ENCODE data around the gene DPYSL3. TPM values are rescaled to one million over a fixed set of nuclear protein-coding genes. Genes with fewer than 3 reads are reported as not detected.
A peak's percentile ranks its signal among the peaks of the same experiment; 100 is the strongest.

Gene DPYSL3
- total RNA-seq, 1 donor from 2014 or later = 102 TPM

DNA sequence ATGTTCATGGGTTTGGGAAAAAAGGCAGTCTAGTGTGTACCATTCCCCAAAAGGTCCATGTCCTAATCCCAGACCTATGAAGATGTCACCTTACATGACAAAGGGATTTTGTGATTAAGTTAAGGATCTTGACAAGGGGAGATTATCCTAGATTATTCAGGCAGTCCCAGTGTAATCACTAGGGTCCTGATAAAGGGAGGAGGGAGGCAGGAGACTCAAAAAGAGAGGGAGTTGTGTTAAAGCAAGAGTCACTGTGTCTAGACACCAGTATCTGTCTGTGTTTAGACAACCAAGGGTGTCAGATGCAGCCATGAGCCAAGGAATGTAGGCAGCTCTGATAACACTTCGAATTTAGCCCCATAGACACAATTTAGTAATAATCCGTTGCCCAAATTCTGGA lies 49.5 kb downstream of the DPYSL3 start:
- Mint-ChIP-seq H3K4me3 (no peak overlapping the region), H3K27me3 (ENCODE audit: low read depth) (no peaks in the 10 kb centered on the region), H3K36me3 (ENCODE audit: low read depth) (peaks cover 6% of the 10 kb centered on the region), H3K4me1 (peaks cover 17% of the 10 kb centered on the region), H3K27ac (ENCODE audit: unreplicated experiment) (no peak overlapping the region), H3K9me3 (peaks cover 7% of the 10 kb centered on the region)
- TF ChIP-seq, protein P1, sequence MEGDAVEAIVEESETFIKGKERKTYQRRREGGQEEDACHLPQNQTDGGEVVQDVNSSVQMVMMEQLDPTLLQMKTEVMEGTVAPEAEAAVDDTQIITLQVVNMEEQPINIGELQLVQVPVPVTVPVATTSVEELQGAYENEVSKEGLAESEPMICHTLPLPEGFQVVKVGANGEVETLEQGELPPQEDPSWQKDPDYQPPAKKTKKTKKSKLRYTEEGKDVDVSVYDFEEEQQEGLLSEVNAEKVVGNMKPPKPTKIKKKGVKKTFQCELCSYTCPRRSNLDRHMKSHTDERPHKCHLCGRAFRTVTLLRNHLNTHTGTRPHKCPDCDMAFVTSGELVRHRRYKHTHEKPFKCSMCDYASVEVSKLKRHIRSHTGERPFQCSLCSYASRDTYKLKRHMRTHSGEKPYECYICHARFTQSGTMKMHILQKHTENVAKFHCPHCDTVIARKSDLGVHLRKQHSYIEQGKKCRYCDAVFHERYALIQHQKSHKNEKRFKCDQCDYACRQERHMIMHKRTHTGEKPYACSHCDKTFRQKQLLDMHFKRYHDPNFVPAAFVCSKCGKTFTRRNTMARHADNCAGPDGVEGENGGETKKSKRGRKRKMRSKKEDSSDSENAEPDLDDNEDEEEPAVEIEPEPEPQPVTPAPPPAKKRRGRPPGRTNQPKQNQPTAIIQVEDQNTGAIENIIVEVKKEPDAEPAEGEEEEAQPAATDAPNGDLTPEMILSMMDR (conservative IDR thresholded peaks at IDR 0.05) = no peak
- no peak for DNase-seq (ENCODE audit: low read depth, low spot score)

DNA sequence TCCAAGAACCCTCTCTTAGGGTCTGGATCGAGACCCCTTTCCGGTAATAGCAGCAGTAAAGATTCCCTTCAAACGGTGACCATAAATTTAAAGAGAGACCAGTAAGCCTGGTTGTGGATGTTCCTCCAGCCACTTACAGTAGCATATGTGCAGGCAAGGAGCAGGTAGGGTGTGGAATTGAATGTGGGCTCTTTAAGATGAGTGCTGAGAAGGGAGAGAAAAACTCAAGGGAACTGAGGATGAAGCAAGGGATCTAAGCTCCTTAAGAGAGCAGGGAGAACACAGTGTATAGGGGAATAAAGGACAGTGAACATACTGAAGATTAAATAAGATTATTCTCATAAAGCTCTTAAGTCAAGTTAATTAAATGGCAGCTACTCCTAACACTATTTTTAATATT lies 51.3 kb downstream of the DPYSL3 start:
- H3K9me3 Mint-ChIP-seq = peaks cover 7% of the 10 kb centered on the region
- no peak overlapping the region for H3K4me3 Mint-ChIP-seq
- H3K4me1 Mint-ChIP-seq = peaks cover 30% of the 10 kb centered on the region
- H3K27me3 Mint-ChIP-seq (ENCODE audit: low read depth) = peaks cover 6% of the 10 kb centered on the region
- no peak overlapping the region for H3K27ac Mint-ChIP-seq (ENCODE audit: unreplicated experiment)
- DNase-seq (ENCODE audit: low read depth, low spot score) = no peak
- TF ChIP-seq, protein P1 (conservative IDR thresholded peaks at IDR 0.05) = no peak
- peaks cover 6% of the 10 kb centered on the region for H3K36me3 Mint-ChIP-seq (ENCODE audit: low read depth)

DNA sequence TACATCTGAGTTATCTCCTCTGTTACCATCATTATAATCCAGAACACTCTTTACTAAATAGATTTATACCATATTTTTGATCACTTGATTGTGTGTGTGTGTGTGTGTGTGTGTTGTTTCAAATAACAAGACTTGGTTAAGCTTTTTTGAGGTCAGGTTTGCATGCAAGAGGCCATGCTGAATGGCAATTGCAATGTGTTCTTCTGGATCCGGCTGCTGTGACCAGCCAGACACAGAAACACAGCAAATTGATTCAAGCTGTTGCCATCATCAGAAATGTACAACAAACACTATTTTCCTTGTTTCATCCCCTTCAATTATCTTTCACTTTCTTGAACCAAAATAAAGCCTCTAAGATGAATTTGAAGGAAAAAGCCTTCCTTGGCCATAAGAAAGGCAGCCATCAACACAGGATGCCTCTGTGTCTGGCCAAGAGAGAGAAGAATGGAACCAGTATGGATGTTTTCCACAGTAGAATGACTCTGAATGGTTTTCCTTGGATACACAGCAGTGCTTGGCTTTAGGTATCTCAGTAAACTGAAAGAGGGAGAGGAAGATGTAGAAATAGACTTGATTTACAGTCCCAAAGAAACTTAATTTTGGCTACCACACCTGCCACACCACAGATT lies 53.9 kb downstream of the DPYSL3 start:
- H3K27ac Mint-ChIP-seq (ENCODE audit: unreplicated experiment) = peak overlapping the region; percentile 20

DNA sequence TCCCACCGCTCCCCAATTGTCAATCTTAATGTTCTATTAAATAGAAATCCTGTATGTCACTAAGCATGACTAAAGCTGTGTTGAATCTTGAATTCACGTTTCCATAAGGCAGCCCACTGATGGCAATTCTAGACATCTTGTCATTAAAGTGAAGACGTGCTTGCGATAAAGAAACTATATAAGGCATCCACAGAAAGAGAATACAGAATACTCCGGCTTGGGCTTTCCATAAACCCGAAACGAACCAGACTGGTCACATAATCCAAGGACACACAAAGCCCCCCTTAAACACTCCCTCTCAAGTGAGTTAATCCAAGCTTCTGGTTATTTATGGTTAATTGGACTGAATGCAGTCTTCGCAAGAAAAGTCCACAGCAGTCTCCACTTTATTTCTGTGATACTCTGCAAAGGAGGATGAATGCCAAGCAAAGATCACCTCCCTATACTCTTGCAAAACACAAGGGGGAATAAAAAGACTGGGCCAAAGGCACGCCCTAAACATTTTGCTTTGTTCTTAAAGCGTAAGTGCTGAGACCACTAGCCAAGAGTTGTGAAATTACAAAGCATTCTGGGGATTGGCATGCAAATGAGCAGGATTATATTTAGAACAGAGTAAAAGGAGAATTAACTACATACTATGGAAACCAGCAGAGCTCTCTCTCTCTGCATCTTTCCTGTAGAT lies 54.7 kb downstream of the DPYSL3 start:
- TF ChIP-seq, protein P1 (conservative IDR thresholded peaks at IDR 0.05) = no peak
- Mint-ChIP-seq H3K27me3 (ENCODE audit: low read depth) (peaks cover 30% of the 10 kb centered on the region), H3K4me3 (peak overlapping the region; percentile 98), H3K27ac (ENCODE audit: unreplicated experiment) (no peak overlapping the region), H3K4me1 (peaks cover 49% of the 10 kb centered on the region), H3K36me3 (ENCODE audit: low read depth) (no peaks in the 10 kb centered on the region), H3K9me3 (no peaks in the 10 kb centered on the region)
- DNase-seq (ENCODE audit: low read depth, low spot score) = no peak

More for the DNA sequence above, 53.9 kb downstream of the DPYSL3 start:
- Mint-ChIP-seq H3K4me3 (peak overlapping the region; percentile 98), H3K27me3 (ENCODE audit: low read depth) (peaks cover 27% of the 10 kb centered on the region), H3K36me3 (ENCODE audit: low read depth) (peaks cover 4% of the 10 kb centered on the region), H3K9me3 (peaks cover 3% of the 10 kb centered on the region), H3K4me1 (peaks cover 49% of the 10 kb centered on the region)
- TF ChIP-seq, protein P1 (conservative IDR thresholded peaks at IDR 0.05) = no peak
- no peak for DNase-seq (ENCODE audit: low read depth, low spot score)

DNA sequence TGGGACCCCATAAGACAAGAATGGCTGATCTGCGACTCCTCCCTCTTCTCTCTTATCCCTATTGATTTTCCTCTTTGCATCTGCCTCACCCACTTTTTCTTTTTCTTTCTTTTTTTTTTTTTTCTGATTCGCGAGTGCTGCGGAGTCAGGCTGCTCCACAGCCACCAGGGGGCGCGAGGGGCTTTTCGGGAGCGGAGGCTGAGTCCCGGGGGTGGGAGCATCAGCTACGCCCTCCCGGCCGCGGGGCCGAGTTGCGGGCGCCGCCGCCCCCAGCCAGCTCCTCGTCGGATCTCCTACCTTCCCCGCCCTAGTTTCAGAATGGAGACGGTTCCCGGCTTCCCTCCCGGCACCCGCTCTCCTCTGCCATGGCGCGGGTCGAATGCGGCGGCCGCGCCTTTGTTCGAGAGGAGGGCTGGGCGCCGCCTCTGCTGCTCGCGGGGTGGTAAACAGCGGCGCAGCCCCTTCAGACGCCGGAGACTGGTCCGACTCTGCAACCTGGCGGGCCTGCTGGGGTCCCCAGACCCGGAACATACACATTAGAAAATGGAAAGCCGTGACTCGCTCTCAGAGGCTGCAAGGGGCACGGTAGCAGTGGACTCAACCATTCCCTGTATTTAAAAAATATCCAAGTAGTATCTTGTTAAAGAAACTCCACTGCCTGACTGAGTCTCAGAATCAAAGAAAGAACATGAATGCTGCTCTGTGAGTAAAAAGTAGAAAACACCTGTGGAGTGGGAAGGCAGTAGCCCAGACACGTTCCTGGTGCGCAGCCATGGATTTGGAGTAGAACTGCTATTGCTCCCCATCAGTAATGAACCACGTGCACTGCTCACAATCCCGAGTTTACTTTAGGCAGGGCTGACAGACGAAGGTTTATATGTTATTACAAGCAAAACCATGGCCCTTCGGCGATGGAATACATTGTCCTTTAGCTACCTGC lies 55.7 kb downstream of the DPYSL3 start:
- Mint-ChIP-seq H3K36me3 (ENCODE audit: low read depth) (no peaks in the 10 kb centered on the region), H3K9me3 (no peaks in the 10 kb centered on the region), H3K27ac (ENCODE audit: unreplicated experiment) (peak overlapping the region; percentile 85), H3K4me3 (peak overlapping the region; percentile 98), H3K27me3 (ENCODE audit: low read depth) (peaks cover 30% of the 10 kb centered on the region), H3K4me1 (peaks cover 52% of the 10 kb centered on the region)
- TF ChIP-seq, protein P1 (conservative IDR thresholded peaks at IDR 0.05) = peak; percentile 97
- peak; percentile 94 for DNase-seq (ENCODE audit: low read depth, low spot score)

Data from neural crest cell (in vitro differentiated cells).